ENCODE measurements around the gene CANX.
"Not testable (repeated sequence)": the region's sequence is repeated elsewhere in the genome, so short reads cannot be mapped to it uniquely, and the experiment has no call there.

Gene CANX

GRCh38 chr5:179694561-179694960, 4.2 kb upstream of the CANX start:
- H3K27ac Mint-ChIP-seq = no peak overlapping the region
- DNase-seq = no peak
- TF ChIP-seq CTCF (IDR thresholded peaks at IDR 0.05) = no peak
- no peaks in the 10 kb centered on the region for H3K27me3 Mint-ChIP-seq (ENCODE audit: low read depth, poor library complexity)
- H3K4me1 Mint-ChIP-seq = peaks cover 38% of the 10 kb centered on the region
- H3K36me3 Mint-ChIP-seq (ENCODE audit: low read depth) = peaks cover 6% of the 10 kb centered on the region
- no peaks in the 10 kb centered on the region for H3K9me3 Mint-ChIP-seq
- H3K4me3 Mint-ChIP-seq = no peak overlapping the region

- Mint-ChIP-seq H3K9me3 (no peaks in the 10 kb centered on the region), H3K4me1 (peaks cover 50% of the 10 kb centered on the region), H3K36me3 (ENCODE audit: low read depth) (peaks cover 16% of the 10 kb centered on the region), H3K27me3 (ENCODE audit: low read depth, poor library complexity) (no peaks in the 10 kb centered on the region), H3K27ac (no peak overlapping the region), H3K4me3 (no peak overlapping the region)
- no peak for TF ChIP-seq CTCF (IDR thresholded peaks at IDR 0.05)
- no peak for DNase-seq
These were observed 2.2 kb upstream of the CANX start for GRCh38 chr5:179696603-179697002.

GRCh38 chr5:179697108-179697507, 1.7 kb upstream of the CANX start:
- no peak for TF ChIP-seq CTCF (IDR thresholded peaks at IDR 0.05)
- Mint-ChIP-seq H3K4me3 (peak overlapping the region; percentile 98), H3K27me3 (ENCODE audit: low read depth, poor library complexity) (no peaks in the 10 kb centered on the region), H3K27ac (no peak overlapping the region), H3K36me3 (ENCODE audit: low read depth) (peaks cover 19% of the 10 kb centered on the region), H3K4me1 (peaks cover 51% of the 10 kb centered on the region), H3K9me3 (peaks cover 3% of the 10 kb centered on the region)
- no peak for DNase-seq

GRCh38 chr5:179697543-179697942, 1.2 kb upstream of the CANX start:
- Mint-ChIP-seq H3K36me3 (ENCODE audit: low read depth) (peaks cover 24% of the 10 kb centered on the region), H3K27ac (peak overlapping the region; percentile 99), H3K4me1 (peaks cover 55% of the 10 kb centered on the region), H3K4me3 (peak overlapping the region; percentile 98)
- not testable (repeated sequence) for H3K27me3 Mint-ChIP-seq (ENCODE audit: low read depth, poor library complexity); H3K9me3 Mint-ChIP-seq; DNase-seq

- TF ChIP-seq CTCF (IDR thresholded peaks at IDR 0.05) = no peak
- no peaks in the 10 kb centered on the region for H3K27me3 Mint-ChIP-seq (ENCODE audit: low read depth, poor library complexity)
- peak overlapping the region; percentile 99 for H3K27ac Mint-ChIP-seq
- H3K9me3 Mint-ChIP-seq = peaks cover 10% of the 10 kb centered on the region
- H3K4me1 Mint-ChIP-seq = peaks cover 58% of the 10 kb centered on the region
- peak; percentile 99 for DNase-seq
- peak overlapping the region; percentile 98 for H3K4me3 Mint-ChIP-seq
- peaks cover 31% of the 10 kb centered on the region for H3K36me3 Mint-ChIP-seq (ENCODE audit: low read depth)
These were observed 503 bp upstream of the CANX start for GRCh38 chr5:179697993-179698934.

- Mint-ChIP-seq H3K4me1 (peaks cover 59% of the 10 kb centered on the region), H3K9me3 (peaks cover 11% of the 10 kb centered on the region), H3K36me3 (ENCODE audit: low read depth) (peaks cover 37% of the 10 kb centered on the region), H3K27ac (peak overlapping the region; percentile 99), H3K27me3 (ENCODE audit: low read depth, poor library complexity) (no peaks in the 10 kb centered on the region), H3K4me3 (peak overlapping the region; percentile 98)
- DNase-seq = no peak
- no peak for TF ChIP-seq CTCF (IDR thresholded peaks at IDR 0.05)
These were observed 960 bp downstream of the CANX start for GRCh38 chr5:179699616-179700237.
